IPS DF 19.7 (cell line): ENCODE data around the gene CLEC17A.
"Not testable (repeated sequence)": the region's sequence is repeated elsewhere in the genome, so short reads cannot be mapped to it uniquely, and the experiment has no call there.

Experiments
- DNase-seq: peaks from one replicate; pipeline ENCODE4 v3.0.0-alpha.2; 2013; ENCODE audit warnings: low read depth, low spot score

The CLEC17A gene, protein sequence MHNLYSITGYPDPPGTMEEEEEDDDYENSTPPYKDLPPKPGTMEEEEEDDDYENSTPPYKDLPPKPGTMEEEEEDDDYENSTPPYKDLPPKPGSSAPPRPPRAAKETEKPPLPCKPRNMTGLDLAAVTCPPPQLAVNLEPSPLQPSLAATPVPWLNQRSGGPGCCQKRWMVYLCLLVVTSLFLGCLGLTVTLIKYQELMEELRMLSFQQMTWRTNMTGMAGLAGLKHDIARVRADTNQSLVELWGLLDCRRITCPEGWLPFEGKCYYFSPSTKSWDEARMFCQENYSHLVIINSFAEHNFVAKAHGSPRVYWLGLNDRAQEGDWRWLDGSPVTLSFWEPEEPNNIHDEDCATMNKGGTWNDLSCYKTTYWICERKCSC

DNA sequence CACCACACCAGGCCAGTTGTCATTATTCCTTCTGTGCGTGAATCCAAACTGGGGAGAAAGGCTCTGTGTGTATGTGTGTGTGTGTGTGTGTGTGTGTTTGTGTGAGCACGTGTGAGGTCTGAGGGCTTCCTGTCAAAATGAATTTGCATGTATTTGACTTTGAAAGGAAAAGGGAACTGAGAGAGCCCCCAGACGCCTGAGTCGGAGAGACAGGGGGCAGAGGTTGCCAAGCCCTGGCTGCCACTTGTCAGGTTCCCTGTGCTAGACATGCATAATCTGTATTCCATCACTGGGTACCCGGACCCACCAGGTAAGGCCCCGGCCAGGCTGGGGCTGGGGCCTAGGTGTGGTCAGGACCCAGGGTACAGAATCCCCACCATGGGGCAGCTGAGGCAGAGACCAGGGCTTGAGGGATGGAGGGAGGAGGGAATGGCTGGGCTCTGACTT, at the start of gene CLEC17A:
Gene CLEC17A (plus strand): TSS at position 191 of the 447 bp plus-strand sequence. CDS start 77 bp downstream, at position 268.
- DNase-seq: no peak

DNA sequence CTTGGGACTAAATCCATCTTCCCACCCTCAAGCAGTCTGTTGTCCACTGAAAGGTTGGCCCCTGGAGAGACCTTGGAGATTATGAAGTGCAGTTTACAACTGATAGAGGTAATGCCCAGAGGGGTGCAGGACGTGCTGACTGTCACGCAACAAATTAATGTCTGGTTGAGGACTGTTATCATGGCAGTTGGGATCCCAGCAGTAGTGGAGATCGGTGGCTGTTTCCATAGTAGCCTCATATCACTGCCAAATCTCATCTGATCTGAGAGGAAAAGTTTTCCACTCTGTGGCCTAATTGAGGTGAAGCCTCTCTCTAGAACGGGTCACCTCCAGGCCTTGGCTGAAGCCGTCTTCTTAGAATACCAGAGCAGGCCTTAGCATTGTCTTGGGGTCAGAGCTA, 49.4 kb upstream of the CLEC17A start:
- DNase-seq: no peak

DNA sequence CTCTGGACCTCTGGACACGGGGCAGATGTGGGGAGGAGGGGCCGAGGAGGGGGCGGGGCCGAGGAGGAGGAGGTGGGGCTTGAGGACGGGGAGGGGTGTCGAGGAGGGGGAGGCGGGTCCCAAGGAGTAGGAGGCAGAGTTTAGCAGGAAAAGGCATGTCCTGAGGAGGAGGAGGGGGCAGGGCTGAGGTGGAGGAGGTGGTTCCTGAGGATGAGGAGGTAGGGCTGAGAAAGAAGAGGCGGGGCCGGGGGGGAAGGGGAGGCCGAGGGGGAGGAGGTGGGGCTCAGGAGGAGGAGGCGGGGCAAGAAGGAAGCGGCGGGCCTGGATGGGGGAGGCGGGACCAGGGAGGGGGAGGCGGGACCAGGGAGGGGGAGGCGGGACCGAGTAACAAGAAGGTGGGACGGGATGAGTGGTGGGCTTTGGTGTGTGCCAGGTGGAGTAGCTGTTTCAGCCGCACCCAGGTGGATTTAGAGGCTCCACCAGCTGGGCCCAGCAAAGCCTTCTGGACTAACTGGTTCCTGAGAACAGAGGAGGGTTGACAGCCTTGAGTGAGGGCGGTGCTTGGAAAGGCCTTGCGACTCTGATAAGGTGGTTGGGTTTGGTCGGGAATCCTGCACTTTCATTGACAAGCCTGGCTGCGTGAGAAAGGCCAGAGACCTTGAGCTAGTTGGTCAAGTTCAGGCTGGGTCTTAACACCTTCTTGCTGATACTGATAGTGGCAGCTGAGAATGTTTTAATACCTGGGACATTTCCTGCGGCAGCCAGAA, 45.8 kb upstream of the CLEC17A start:
- DNase-seq: peak; percentile 93

DNA sequence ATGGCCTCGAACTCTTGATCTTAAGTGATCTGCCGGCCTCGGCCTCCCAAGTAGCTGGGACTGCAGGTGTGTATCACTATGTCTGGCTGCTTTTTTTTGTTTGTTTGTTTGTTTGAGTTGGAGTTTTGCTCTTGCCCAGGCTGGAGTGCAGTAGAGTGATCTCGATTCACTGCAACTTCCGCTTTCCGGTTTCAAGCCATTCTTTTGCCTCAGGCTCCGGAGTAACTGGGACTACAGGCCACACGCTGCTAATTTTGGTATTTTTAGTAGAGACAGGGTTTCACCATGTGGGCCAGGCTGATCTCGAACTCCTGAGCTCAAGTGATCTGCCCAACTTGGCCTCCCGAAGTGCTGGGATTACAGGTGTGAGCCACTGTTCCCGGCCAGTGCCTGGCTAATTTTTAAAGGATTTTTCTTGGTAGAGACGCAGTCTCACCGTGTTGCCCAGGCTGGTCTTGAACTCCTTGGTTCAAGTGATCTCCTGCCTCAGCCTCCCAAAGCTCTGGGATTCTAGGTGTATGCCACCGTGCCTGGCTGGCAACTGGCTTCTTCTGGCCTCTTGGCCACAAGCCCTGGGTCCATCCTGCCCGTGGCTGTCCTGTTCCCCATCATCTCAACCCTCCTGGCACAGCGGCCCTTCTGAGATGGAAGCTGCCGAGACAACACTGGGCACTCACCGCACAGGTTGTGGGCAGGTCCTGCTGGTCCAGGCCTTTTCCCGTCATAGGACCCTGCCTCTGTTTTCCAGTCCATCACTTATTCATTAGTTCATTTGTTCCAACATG, 42.0 kb upstream of the CLEC17A start:
- DNase-seq: no peak

DNA sequence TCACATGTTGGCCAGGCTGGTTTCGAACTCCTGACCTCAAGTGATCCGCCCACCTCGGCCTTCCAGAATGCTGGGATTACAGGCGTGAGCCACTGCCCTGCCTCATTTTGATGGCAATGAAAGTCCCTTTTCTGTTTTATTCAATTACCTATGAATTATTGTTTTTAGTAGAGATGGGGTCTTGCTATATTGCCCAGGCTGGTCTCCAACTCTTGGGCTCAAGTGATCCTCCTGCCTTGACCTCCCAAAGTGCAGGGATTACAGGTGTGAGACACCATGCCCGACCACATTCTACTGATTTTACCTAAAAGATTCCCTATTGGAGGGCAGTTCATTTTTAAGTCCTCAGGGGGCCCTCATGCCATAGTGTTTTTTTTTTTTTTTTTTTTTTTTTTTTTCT, 40.9 kb upstream of the CLEC17A start:
- not testable (repeated sequence) for DNase-seq

DNA sequence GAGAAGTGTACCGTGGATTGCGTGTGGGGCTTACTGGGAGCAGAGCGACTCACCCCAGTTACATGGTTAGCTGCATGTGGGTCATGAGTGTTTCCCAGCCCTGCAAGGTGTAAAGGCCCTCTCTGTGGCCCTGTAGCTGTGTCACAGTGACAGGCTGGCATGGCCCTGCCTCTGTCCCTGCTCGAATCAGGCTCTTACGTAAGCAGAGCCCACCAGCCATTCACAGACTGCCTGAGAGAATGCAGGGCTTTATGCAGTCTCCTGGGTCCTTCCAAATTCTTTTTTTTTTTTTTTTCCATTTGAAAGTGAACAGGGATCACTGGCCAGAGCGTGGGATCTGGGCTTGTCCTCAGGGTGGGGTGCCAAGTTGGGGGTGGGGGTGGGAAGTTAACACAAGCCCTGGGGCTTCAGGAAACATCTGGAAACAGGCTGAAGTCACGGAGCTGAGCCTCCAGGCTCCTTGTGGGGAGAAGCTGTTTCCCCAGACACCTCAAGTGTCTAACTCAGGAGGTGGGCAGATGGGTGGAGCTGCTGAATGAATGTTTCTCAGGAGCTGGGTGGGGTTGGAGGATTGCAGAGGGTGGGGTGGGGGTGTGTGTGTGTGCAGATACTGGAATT, 40.1 kb upstream of the CLEC17A start:
- no peak for DNase-seq

DNA sequence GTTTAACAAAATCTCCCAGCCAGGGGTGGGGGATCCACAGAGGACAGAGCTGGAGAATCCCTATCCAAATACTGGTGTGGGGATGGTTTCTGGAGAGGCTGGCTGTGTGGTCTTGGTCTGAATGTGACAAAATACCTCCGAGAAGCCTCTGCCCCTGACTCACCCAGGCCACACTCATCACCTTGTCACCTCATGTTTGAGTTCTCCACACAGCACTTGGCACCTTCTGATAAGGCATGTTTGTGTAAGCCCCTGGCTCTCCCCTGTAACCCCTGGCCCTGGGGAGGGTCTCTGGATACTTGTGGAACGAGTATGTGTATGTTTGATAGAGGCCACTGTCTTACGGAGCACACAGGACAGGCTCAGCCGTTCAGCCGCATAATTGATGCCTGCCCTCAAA, 38.8 kb upstream of the CLEC17A start:
- no peak for DNase-seq

DNA sequence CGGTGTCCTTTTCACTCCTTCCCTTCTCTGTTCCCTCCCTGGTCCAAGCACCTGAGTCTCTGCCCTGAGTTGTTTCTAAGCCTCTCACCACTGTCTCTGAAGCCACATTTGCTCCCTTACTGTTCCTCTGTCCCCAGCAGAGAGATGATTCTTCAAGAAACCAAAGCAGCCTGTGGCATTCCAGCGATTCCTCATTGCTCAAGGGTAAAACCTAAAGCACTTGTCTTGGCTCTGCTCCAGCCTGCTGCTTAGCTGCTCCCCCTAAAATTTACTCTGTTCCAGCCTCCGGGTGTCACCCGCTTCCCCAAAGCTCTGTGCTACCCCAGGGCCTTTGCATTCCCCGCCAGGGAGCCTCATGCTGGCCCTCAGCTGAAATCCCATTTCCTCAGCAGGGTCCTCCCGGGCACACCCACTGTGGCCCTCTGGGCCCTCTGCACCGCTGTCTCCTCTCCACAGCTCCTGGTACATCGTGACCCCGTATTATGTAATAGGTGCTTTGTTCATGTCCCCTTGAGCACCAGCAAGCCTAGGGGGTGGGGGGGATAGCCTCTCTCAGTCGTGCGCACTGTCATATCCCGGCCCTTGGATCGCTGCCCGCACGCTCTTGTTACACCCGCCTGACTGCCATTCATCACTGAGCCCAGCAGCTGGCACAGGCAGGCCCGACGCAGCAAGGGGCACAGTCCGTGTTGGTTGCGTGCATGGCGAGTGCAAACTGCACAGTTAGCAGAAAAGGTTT, 37.7 kb upstream of the CLEC17A start:
- DNase-seq: no peak

DNA sequence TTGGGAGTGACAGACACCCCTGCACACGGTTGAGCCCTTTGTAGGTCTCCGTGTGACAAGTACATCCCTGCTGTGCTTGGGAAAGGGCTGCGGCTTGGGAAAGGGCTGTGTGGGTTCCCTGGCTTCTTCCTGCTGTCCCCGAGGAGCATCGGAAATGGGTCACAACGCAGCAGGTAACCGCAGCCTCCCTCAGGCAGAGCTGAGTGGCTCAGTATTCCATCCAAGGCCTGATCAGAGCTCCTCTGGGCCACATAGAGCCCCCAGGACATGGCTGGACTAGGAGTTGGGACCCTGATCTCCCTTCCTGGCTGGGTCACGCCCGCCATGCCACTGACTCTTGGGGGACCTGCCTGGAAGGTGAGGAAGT, 37.2 kb upstream of the CLEC17A start:
- DNase-seq: no peak

DNA sequence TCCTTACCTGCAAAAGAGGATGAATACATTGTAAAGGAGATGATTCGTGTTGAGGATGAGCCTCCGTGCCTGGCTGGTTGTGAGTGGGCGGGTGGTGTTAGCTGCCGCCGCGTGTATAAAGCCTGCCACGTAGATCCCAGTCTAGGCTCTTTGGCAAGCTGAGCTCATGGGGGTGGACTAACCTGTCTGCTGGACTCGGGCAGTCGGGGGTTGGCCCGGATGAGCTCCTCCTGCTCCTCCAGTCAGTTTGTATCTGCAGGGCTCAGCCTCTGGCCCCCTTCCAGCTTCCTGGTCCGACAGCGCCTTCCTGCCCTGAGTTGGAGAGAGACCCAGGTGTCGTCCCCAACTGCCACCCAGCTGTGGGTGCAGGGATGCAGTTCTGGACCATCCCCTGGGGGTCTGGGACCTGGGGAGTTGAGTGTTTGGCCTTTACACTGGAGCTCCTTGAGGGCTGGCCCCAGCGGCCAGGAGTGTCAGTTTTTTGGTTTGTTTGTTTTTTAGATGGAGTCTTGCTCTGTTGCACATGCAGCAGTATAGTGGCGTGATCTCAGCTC, 32.6 kb upstream of the CLEC17A start:
- no peak for DNase-seq

DNA sequence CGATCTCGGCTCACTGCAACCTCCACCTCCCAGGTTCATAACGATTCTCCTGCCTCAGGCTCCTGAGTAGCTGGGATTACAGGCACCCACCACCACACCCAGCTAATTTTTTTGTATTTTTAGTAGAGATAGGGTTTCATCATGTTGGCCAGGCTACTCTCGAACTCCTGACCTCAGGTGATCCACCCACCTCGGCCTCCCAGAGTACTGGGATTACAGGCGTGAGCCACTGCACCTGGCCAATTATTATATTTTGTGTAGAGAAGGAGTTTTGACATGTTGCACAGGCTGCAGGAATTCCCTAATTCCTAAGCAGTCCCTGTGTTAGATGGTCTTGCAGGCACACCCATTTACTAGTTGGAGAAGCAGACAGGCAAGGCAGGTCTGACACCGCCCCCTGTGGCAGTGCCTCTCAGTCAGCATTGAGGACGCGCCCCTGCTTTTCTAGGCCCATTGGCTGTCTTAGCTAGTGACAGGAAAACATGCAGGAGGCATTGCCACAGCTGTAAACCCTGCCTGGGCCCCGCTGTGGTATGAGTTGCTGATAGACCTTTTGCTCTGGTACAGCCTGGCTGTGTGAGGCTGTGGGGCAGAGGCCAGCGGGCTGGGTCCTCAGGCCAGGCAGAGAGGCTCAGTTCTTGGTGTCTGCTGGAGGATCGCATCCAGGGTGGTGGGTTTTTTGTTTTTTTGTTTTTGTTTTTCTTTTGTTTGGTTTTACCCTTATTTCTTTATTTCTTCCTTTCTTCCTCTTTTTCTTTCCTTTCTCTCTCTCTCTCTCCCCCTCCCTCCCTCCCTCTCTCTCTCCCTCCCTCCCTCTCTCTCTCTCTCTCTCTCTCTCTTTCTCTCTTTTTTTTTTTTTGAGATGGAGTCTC, 31.5 kb upstream of the CLEC17A start:
- DNase-seq: not testable (repeated sequence)

DNA sequence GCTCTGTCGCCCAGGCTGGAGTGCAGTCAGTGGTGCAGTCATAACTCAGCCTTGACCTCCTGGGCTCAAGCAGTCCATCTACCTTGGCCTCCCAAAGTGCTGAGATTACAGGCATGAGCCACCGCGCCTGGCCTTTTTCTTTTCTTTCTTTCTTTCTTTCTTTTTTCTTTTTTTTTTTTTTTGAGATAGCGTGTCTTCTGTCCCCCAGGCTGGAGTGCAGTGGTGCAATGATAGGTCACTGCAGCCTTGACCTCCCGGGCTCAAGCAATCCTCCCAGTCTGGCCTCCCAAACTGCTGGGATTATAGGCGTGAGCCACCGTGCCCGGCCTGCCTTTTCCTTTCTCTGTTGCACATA, 30.9 kb upstream of the CLEC17A start:
- DNase-seq: not testable (repeated sequence)

DNA sequence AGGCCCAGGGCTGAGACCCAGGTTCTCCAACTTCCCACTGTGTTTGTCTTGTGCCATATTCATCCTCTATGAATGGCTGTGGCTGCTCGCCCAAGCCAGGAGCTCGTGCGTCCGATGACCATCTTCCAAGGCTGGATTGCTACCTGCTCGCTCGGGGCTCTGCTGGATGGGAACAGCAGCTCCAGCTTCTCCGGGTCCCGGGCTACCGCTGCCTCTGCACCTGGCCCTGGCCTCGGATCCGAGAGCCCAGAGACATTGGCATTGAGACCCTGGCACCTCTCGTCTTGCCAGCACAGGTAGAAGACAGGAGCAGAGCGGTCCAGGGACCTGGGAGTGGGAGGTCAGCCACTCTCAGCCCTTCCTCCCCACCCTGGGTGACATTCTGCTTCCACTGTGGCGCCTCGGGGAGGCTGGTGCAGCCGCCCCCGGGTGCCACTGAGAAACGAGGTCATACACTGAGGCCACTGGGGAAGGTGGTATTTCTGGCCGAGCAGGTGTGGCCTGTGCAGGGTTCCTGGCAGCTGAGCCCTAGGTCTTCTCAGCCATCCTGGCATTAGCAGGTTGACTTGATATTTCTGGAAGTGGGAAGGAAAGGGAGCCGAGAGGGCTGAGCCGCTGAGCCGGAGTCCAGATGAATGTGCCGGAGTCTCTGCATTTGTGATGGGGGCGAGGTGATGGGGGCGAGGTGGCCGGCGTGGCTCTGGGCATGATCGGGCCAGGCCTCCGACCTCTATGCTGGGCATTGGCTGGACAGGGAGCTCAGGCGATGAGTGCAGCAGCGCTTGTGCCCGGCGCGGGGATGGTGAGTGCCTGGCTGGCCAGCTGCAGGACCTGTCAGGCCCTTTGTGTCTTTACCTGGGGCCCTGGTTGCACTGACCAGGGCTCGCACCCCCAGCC, 29.6 kb upstream of the CLEC17A start:
- DNase-seq: no peak

DNA sequence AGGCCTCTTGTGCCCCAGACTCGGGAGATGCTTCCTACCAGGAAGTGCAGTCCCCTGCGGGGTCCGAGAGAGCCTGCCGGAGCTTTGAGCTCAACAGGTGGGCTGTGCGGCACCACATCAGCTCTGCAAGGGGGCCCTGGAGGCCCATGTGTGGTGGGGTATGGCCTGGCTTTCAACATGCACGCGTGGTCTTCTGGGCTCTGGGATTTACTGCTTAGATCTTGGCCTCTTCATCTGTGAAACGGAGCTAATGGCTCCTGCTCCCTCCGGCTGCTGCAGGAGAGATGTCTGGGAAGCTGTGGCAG, 29.0 kb upstream of the CLEC17A start:
- no peak for DNase-seq

DNA sequence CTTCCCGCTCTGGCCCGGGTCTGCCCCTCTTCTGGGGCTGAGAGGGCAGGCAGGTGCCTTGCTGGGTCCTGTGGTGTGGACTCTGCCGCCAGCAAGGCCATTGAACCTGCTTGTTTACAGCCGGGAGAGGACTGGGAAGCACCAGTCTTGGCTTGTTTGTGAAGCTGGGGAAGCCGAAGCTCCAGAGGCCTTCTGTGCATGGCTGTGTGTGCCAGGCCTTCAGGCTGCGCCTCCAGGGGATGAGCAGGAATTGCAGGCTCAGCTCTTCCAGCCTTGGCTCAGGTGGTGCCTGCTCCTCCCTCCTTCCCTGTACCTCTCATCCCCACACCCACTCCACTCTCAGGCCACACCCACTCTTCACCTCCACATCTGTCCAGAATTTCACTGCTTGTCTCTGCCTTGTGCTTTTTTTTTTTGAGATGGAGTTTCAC, 28.5 kb upstream of the CLEC17A start:
- no peak for DNase-seq

DNA sequence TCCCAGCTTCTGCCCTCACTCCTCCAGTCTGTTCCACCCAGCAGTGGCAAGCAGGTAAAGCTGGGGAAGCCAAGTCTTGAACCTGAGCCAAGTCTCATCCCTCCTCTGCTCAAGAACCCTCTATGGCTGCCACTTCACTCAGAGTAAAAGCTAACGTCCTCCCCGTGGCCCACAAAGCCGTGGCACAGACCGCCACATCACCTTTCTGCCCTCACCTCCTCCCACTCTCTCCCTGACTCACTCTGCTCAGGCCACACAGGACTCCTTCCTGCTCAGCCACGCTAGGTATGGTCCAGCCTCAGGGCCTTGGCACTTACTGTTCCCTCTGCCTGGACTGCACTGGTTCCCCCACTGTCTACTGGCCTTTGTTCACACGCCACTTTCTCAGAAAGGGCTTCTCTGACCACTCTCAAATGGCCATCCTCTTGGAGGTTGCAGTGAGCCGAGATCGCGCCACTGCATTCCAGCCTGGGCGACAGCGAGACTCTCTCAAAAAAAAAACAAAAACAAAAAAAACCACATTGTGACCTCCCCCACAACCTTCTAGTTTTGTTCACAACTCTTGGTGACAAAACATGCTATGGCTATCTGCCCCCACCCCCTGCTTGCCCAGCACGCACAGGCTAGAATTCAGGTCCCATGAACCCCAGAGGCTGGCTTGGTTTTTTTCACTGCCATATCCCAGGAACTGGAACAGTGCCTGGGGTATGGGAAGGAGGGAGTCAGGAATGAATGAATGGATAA, 26.8 kb upstream of the CLEC17A start:
- DNase-seq: no peak

DNA sequence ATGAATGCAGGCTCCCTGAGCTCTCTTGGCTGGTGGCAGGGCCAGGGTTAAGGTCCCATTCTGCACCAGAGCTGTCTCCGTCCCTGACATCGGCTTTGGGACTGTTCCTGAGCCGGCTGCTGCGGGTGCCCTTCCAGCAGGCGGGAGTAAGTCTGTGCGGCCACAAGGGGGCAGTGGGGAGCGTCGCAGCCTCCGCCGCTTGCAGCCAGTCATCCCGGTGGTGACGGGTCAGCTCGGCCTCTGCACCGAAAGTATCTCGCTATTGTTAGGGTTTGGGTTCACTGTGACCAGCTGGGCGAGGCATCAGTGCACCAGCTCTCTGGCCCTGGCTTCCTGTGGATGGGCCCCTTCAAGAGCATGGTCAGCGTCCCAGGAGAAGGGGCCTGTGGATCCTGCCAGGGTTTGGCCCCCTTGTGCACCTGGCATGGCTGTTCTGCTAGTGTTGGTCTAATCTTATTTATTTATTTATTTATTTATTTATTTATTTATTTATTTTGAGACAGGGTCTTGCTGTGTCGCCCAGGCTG, 26.2 kb upstream of the CLEC17A start:
- DNase-seq: no peak
